Activated CD4-positive, alpha-beta T cell treated with anti-CD3 and anti-CD28 coated beads, Interleukin-2, amount 10 ng/mL, durations not matched to agents 24 days and 14 days (primary cell): ENCODE data around the gene ABTB2. TPM values are rescaled to one million over a fixed set of nuclear protein-coding genes. Genes with fewer than 3 reads are reported as not detected.
A peak's percentile ranks its signal among the peaks of the same experiment; 100 is the strongest.

Experiments used
- DNase-seq: peaks from one replicate; pipeline ENCODE4 v3.0.0; 2022
- H3K27ac Mint-ChIP-seq: one replicate; pipeline ENCODE4 v1.8.0; 2022; ENCODE audit warnings: mild to moderate bottlenecking, mixed read lengths
- H3K27me3 Mint-ChIP-seq: one replicate; pipeline ENCODE4 v1.8.0; 2022; ENCODE audit warnings: mixed read lengths
- H3K36me3 Mint-ChIP-seq: one replicate; pipeline ENCODE4 v1.8.0; 2022; ENCODE audit warnings: low read depth, mild to moderate bottlenecking, mixed read lengths
- H3K4me1 Mint-ChIP-seq: one replicate; pipeline ENCODE4 v1.8.0; 2021; ENCODE audit warnings: mixed read lengths
- H3K4me3 Mint-ChIP-seq: one replicate; pipeline ENCODE4 v1.8.0; 2022; ENCODE audit warnings: mild to moderate bottlenecking, moderate library complexity, mixed read lengths
- H3K9me3 Mint-ChIP-seq: one replicate; pipeline ENCODE4 v1.8.0; 2021; ENCODE audit warnings: mixed read lengths
- intact Hi-C: fragments of 100-400 bp; cut with micrococcal nuclease; formaldehyde crosslinking; loops from one replicate; pipeline ENCODE4 v1.15.1; 2023
- total RNA-seq: library from RNA; stranded (reverse); gene quantifications from 2 replicates; pipeline ENCODE4 v1.2.3, GENCODE V29; 2022

The ABTB2 gene
- total RNA-seq, 1 donor from 2014 or later, result 13.1 TPM

- Mint-ChIP-seq H3K36me3 (peaks cover 29% of the 10 kb centered on the region), H3K9me3 (no peaks in the 10 kb centered on the region), H3K27ac (no peak overlapping the region), H3K4me1 (peaks cover 3% of the 10 kb centered on the region), H3K4me3 (no peak overlapping the region), H3K27me3 (no peaks in the 10 kb centered on the region)
- intact Hi-C loops, result no loop called here
- no peak for DNase-seq
These were observed 205.6 kb downstream of the ABTB2 start for GRCh38 chr11:34151916-34152845.

DNA sequence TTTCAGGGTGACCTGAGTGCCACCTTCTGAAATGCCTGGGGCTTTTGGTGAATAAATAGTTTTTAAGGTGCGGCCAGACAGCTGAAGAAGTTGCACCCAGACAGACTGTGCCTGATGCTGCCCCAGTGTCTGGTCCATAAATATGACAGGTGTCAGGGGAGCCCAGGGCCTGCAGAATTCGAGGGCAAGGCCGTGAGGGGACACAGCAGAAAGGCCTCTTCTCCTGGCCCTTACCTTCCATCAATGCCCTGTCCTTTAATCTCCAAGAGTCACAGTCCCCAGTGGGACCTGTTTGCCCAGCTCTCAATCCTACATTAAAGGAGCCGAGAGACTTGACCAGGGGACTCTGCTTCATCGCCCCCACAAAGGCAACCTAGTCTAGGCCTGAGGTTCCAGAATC lies 206.6 kb downstream of the ABTB2 start:
- peaks cover 38% of the 10 kb centered on the region for H3K36me3 Mint-ChIP-seq
- no peak overlapping the region for H3K4me3 Mint-ChIP-seq
- DNase-seq, result no peak
- H3K9me3 Mint-ChIP-seq, result no peaks in the 10 kb centered on the region
- intact Hi-C loops, result no loop called here
- peak overlapping the region; percentile 37 for H3K27ac Mint-ChIP-seq
- H3K4me1 Mint-ChIP-seq, result peaks cover 3% of the 10 kb centered on the region
- no peaks in the 10 kb centered on the region for H3K27me3 Mint-ChIP-seq

DNA sequence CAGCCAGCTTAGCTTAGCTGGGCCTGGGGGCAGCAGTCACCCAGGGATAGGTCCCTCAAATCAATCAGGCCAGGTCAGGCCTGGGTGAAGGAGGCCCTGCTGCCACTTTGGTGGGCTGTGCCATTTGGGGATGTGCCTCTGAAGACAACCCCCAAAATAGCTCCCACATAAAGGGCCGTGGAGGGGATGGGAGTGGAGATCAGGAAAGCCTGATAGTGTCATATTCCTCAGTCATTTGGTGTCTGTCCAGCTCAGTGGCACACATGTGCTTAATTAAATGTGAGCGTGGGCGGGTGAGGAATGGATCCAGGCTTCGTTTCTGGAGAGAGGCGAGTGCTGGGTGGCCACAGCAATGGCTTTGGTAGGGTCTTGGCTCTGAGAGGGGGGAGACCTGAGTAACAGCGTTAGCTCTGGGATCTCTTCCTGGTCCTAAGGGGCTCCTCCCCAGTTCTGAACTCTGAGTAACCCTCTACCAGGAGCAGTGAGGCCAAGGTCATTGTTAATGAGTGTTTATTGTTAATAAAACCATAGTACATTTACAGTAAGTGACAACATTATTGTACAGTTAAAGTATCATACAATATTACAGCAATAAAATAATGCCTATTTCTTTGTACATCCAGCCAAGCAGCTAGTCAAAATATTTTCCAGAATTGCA lies 207.2 kb downstream of the ABTB2 start:
- no peak overlapping the region for H3K27ac Mint-ChIP-seq
- H3K4me3 Mint-ChIP-seq, result no peak overlapping the region
- no peaks in the 10 kb centered on the region for H3K9me3 Mint-ChIP-seq
- peaks cover 43% of the 10 kb centered on the region for H3K36me3 Mint-ChIP-seq
- DNase-seq, result no peak
- H3K4me1 Mint-ChIP-seq, result peaks cover 3% of the 10 kb centered on the region
- H3K27me3 Mint-ChIP-seq, result no peaks in the 10 kb centered on the region
- intact Hi-C loops, result no loop called here

DNA sequence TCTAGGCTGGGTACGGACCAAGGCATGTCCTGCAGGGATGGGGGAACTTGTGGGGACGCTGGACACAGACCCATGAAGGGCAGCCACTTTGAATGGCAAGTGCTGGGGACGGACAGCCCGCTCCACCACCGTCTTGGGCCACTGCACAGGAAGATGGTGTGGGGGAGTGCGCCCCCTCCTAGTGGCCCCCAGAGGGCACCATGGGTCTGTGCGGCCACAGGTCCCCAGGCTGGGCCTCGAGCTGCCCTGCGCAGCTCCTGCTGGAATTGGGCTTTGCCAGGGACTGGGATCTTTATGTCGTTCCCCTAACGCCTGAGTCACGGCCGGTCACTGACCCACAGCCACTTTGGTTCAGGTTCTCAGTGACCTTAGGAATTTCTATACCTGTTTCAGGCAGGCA lies 208.0 kb downstream of the ABTB2 start:
- intact Hi-C loops, result no loop called here
- peaks cover 3% of the 10 kb centered on the region for H3K4me1 Mint-ChIP-seq
- no peak overlapping the region for H3K27ac Mint-ChIP-seq
- DNase-seq, result no peak
- no peaks in the 10 kb centered on the region for H3K9me3 Mint-ChIP-seq
- no peak overlapping the region for H3K4me3 Mint-ChIP-seq
- H3K36me3 Mint-ChIP-seq, result peaks cover 49% of the 10 kb centered on the region
- no peaks in the 10 kb centered on the region for H3K27me3 Mint-ChIP-seq

DNA sequence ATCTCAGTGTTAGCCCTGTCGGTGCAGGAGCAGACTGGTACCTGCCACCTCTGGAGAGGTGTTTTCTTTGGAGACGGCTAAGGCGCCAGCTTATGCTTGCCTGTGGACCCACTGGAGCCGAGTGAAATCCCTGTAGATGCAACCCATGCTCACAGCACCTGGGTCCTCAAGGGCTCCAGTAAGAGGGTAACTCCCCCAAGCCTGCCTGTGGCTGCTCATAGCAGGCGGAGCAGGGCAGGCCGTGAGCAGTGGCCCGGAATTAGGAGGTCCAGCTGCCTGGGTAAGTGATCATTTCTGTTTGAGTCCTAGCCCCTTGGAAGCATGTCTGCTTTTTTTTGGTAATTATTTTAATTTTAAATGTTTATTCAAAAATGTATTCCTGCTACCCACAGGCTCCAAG lies 208.5 kb downstream of the ABTB2 start:
- H3K27ac Mint-ChIP-seq, result no peak overlapping the region
- no peaks in the 10 kb centered on the region for H3K27me3 Mint-ChIP-seq
- no peak for DNase-seq
- H3K4me1 Mint-ChIP-seq, result peaks cover 3% of the 10 kb centered on the region
- peaks cover 49% of the 10 kb centered on the region for H3K36me3 Mint-ChIP-seq
- no peaks in the 10 kb centered on the region for H3K9me3 Mint-ChIP-seq
- H3K4me3 Mint-ChIP-seq, result no peak overlapping the region
- intact Hi-C loops, result no loop called here

DNA sequence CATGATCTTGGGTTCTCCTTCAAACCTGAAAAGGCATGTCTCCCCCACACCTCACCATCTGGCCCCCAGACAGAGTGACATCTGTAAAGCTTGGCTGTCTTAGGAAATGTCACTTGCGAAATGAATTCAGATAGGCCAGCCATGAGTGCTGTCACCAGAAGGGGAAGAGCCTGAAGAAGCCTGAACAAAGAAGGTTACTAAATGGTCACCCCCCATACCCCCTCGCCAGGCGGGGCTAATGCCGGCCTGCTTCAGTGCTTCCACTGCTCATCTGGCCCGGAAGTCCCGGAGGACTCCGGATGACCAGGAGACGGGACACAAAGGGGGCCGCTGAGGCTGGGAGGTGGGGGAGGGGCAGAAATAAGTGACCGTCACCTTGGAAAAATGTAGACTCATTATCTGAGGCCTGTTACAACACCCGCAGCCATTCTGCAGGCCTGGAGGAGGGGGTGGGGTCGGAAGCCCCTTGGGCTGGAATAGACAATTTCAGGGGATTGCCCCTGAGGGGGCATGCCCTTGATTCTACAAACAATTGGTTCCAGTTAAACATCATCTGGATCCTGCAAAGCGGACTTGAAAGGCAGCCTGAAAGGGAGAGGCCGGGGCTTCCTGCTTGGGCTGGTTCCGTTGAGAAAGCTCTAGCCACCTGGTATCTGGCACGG lies 209.2 kb downstream of the ABTB2 start:
- no peak for DNase-seq
- Mint-ChIP-seq H3K36me3 (peaks cover 48% of the 10 kb centered on the region), H3K27ac (no peak overlapping the region), H3K27me3 (no peaks in the 10 kb centered on the region), H3K4me1 (peaks cover 2% of the 10 kb centered on the region), H3K4me3 (no peak overlapping the region), H3K9me3 (no peaks in the 10 kb centered on the region)
- intact Hi-C loops, result no loop called here

GRCh38 chr11:34147581-34147980 lies 210.2 kb downstream of the ABTB2 start:
- DNase-seq, result no peak
- intact Hi-C loops, result no loop called here
- Mint-ChIP-seq H3K27me3 (no peaks in the 10 kb centered on the region), H3K9me3 (no peaks in the 10 kb centered on the region), H3K4me3 (no peak overlapping the region), H3K27ac (no peak overlapping the region), H3K36me3 (peaks cover 52% of the 10 kb centered on the region), H3K4me1 (no peaks in the 10 kb centered on the region)

DNA sequence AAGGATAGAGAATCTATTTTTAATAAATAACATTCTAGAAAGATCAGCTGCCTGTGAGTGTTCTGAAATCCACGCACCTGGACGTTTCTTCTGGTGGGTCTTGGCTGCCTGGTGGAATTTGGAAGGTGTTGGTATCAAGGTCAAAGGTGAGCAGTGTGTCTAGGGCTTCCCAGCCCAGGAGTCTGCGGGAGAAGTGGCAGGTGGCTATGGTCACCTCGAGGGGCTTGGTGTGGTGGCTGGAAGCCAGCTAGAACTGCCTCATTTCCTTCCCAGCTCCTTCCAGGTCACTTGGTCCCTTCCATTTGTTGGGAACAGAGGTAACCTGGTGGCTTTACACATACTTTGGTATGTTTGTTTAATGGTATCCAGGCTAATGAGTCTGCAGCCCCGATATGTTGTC lies 210.9 kb downstream of the ABTB2 start:
- no peaks in the 10 kb centered on the region for H3K4me1 Mint-ChIP-seq
- DNase-seq, result no peak
- H3K4me3 Mint-ChIP-seq, result no peak overlapping the region
- intact Hi-C loops, result no loop called here
- peaks cover 57% of the 10 kb centered on the region for H3K36me3 Mint-ChIP-seq
- no peaks in the 10 kb centered on the region for H3K9me3 Mint-ChIP-seq
- no peaks in the 10 kb centered on the region for H3K27me3 Mint-ChIP-seq
- no peak overlapping the region for H3K27ac Mint-ChIP-seq

- no peak for DNase-seq
- intact Hi-C loops, result no loop called here
- Mint-ChIP-seq H3K9me3 (no peaks in the 10 kb centered on the region), H3K36me3 (peaks cover 61% of the 10 kb centered on the region), H3K4me3 (no peak overlapping the region), H3K27ac (no peak overlapping the region), H3K4me1 (no peaks in the 10 kb centered on the region), H3K27me3 (no peaks in the 10 kb centered on the region)
These were observed 211.4 kb downstream of the ABTB2 start for GRCh38 chr11:34146411-34146810.

DNA sequence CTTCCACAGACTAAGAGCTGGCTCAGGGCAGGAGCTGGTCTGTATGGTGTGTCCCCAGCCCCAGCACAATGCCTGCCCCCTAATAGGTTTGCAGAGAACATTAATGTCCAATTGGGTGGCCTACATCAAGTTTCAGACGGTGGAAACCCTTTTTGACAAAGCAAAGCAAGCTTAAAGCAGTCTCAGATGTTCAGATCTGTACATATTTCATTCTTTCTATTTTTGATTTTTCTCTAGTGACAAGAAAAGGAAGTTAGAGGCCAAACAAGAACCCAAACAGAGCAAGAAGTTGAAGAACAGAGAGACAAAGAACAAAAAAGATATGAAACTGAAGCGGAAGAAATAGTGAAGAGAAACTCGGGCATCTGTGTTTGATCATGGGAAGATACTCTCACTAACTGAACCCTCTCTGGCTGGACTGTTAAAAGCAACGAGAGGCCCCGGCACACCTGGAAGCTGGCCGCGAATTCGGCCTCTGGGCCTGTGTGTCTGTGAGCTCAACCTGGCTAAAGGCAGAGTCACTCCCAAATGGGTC lies 211.9 kb downstream of the ABTB2 start:
- Mint-ChIP-seq H3K27ac (no peak overlapping the region), H3K4me3 (no peak overlapping the region), H3K27me3 (no peaks in the 10 kb centered on the region), H3K9me3 (no peaks in the 10 kb centered on the region), H3K4me1 (no peaks in the 10 kb centered on the region), H3K36me3 (peaks cover 64% of the 10 kb centered on the region)
- intact Hi-C loops, result no loop called here
- no peak for DNase-seq

GRCh38 chr11:34145073-34145472 lies 212.7 kb downstream of the ABTB2 start:
- Mint-ChIP-seq H3K27me3 (no peaks in the 10 kb centered on the region), H3K9me3 (no peaks in the 10 kb centered on the region), H3K36me3 (peaks cover 64% of the 10 kb centered on the region), H3K4me1 (no peaks in the 10 kb centered on the region), H3K27ac (no peak overlapping the region), H3K4me3 (no peak overlapping the region)
- DNase-seq, result no peak
- intact Hi-C loops, result no loop called here

GRCh38 chr11:34143048-34143447 lies 214.8 kb downstream of the ABTB2 start:
- intact Hi-C loops, result no loop called here
- peak overlapping the region; percentile 13 for H3K27ac Mint-ChIP-seq
- H3K4me3 Mint-ChIP-seq, result no peak overlapping the region
- DNase-seq, result no peak
- no peaks in the 10 kb centered on the region for H3K27me3 Mint-ChIP-seq
- H3K4me1 Mint-ChIP-seq, result no peaks in the 10 kb centered on the region
- peaks cover 67% of the 10 kb centered on the region for H3K36me3 Mint-ChIP-seq
- no peaks in the 10 kb centered on the region for H3K9me3 Mint-ChIP-seq

DNA sequence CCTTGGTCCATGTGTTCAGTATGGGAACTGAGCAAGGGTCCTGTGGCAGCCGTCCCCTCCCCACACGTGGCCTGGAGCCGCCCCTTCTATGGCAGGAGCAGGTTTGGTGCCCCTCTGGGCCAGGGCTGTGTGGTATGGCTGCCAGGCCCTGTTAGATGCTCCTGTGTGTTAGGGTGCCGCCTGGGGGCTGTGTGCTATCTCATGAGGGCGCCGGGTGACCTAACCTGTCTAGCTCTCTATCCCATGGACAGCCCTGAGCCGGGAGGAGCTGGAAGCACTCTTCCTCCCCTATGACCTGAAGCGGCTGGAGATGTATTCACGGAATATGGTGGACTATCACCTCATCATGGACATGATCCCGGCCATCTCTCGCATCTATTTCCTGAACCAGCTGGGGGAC lies 217.7 kb downstream of the ABTB2 start:
- H3K4me3 Mint-ChIP-seq, result no peak overlapping the region
- H3K9me3 Mint-ChIP-seq, result no peaks in the 10 kb centered on the region
- no peaks in the 10 kb centered on the region for H3K27me3 Mint-ChIP-seq
- no peak overlapping the region for H3K27ac Mint-ChIP-seq
- H3K36me3 Mint-ChIP-seq, result peaks cover 68% of the 10 kb centered on the region
- intact Hi-C loops, result no loop called here
- no peaks in the 10 kb centered on the region for H3K4me1 Mint-ChIP-seq
- DNase-seq, result no peak

- Mint-ChIP-seq H3K27ac (no peak overlapping the region), H3K36me3 (peaks cover 71% of the 10 kb centered on the region), H3K4me1 (no peaks in the 10 kb centered on the region), H3K4me3 (no peak overlapping the region), H3K9me3 (no peaks in the 10 kb centered on the region), H3K27me3 (no peaks in the 10 kb centered on the region)
- intact Hi-C loops, result no loop called here
- DNase-seq, result no peak
These were observed 218.5 kb downstream of the ABTB2 start for GRCh38 chr11:34139346-34139745.
